Measurements from ENCODE around the gene RAB10. TPM values are rescaled to one million over a fixed set of nuclear protein-coding genes. Genes with fewer than 3 reads are reported as not detected.
"Not testable (repeated sequence)": the region's sequence is repeated elsewhere in the genome, so short reads cannot be mapped to it uniquely, and the experiment has no call there.

Gene RAB10
- total RNA-seq (2014; rRNA removed; shearing (Covaris generic)) = 148 and 268 TPM in 2 replicates

- DNase-seq (ENCODE audit: low spot score) = peak; percentile 98
Observed at GRCh38 chr2:26033818-26034636, at the start of gene RAB10. RAB10 (plus strand) TSS chr2:26034084; CDS start chr2:26034609, 525 bp downstream.

GRCh38 chr2:25988134-25988533, 45.8 kb upstream of the RAB10 start:
- no peak for DNase-seq (ENCODE audit: low spot score)

- no peak for DNase-seq (ENCODE audit: low spot score)
Observed at GRCh38 chr2:25989154-25989553, 44.7 kb upstream of the RAB10 start.

- no peak for DNase-seq (ENCODE audit: low spot score)
Observed at GRCh38 chr2:25991965-25992364, 41.9 kb upstream of the RAB10 start.

GRCh38 chr2:25992556-25992955, 41.3 kb upstream of the RAB10 start:
- no peak for DNase-seq (ENCODE audit: low spot score)

GRCh38 chr2:25993049-25993448, 40.8 kb upstream of the RAB10 start:
- no peak for DNase-seq (ENCODE audit: low spot score)

GRCh38 chr2:25994509-25994908, 39.4 kb upstream of the RAB10 start:
- no peak for DNase-seq (ENCODE audit: low spot score)

- no peak for DNase-seq (ENCODE audit: low spot score)
Observed at GRCh38 chr2:25996844-25997243, 37.0 kb upstream of the RAB10 start.

- not testable (repeated sequence) for DNase-seq (ENCODE audit: low spot score)
Observed at GRCh38 chr2:25998816-25999383, 35.0 kb upstream of the RAB10 start.

GRCh38 chr2:25999406-25999805, 34.5 kb upstream of the RAB10 start:
- not testable (repeated sequence) for DNase-seq (ENCODE audit: low spot score)

GRCh38 chr2:26000561-26001082, 33.3 kb upstream of the RAB10 start:
- DNase-seq (ENCODE audit: low spot score) = no peak

- peak; percentile 36 for DNase-seq (ENCODE audit: low spot score)
Observed at GRCh38 chr2:26001743-26002351, 32.0 kb upstream of the RAB10 start.

- DNase-seq (ENCODE audit: low spot score) = no peak
Observed at GRCh38 chr2:26002632-26003310, 31.1 kb upstream of the RAB10 start.

GRCh38 chr2:26008095-26008494, 25.8 kb upstream of the RAB10 start:
- DNase-seq (ENCODE audit: low spot score) = no peak

- DNase-seq (ENCODE audit: low spot score) = peak; percentile 63
Observed at GRCh38 chr2:26008851-26009566, 24.9 kb upstream of the RAB10 start.

GRCh38 chr2:26009567-26009963, 24.3 kb upstream of the RAB10 start:
- no peak for DNase-seq (ENCODE audit: low spot score)

GRCh38 chr2:26010943-26011342, 22.9 kb upstream of the RAB10 start:
- DNase-seq (ENCODE audit: low spot score) = no peak

GRCh38 chr2:26011609-26011989, 22.3 kb upstream of the RAB10 start:
- DNase-seq (ENCODE audit: low spot score) = no peak

- peak; percentile 78 for DNase-seq (ENCODE audit: low spot score)
Observed at GRCh38 chr2:26011990-26012856, 21.7 kb upstream of the RAB10 start.

GRCh38 chr2:26013668-26014067, 20.2 kb upstream of the RAB10 start:
- DNase-seq (ENCODE audit: low spot score) = no peak

Data from A172 (cell line).